Measurements from ENCODE around the gene HUNK.

DNA sequence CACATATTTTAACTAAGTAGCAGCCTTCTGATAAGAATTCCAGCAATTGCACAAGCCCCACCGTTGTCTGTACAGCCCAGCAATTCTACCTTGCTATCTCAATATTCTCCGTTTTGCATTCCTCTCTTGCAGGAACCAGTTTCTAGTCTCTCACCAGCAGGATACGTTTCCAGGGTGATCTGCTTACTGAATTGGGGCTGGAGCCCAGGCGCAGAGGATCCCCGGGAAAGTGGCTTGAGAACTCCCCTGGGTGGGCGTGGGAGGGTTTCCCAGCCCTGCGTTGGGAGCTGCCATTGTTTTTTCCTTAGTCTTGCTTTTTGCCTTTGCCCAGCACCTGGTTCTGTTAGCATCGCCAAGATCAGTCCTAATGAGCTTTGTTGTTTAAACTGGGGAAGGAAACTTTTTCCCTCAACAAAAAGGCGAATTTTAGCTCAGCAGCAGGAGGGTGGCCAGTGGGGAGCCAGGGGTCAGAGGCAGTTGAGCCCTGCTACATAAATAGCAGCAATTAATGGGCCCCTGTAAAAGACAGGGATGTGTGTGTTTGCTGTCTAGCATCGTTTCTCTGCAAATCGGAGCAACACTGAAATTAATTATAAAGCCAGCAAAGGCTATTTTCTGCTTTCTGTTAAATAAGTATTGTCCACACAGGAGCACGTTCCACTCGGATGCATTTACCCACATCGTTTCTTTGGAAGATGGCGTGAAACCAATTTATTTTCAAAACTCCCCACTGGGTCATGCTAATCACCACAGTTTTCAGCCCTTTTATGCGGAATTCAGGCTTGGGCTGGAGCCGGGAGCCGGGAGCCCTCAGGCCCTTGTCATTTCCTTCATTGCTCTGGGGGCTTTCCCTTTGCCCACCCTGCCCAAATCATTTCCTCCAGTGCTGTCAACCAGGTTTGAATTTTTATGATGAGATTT, 36.6 kb downstream of the HUNK start:
- TF ChIP-seq, protein P1, sequence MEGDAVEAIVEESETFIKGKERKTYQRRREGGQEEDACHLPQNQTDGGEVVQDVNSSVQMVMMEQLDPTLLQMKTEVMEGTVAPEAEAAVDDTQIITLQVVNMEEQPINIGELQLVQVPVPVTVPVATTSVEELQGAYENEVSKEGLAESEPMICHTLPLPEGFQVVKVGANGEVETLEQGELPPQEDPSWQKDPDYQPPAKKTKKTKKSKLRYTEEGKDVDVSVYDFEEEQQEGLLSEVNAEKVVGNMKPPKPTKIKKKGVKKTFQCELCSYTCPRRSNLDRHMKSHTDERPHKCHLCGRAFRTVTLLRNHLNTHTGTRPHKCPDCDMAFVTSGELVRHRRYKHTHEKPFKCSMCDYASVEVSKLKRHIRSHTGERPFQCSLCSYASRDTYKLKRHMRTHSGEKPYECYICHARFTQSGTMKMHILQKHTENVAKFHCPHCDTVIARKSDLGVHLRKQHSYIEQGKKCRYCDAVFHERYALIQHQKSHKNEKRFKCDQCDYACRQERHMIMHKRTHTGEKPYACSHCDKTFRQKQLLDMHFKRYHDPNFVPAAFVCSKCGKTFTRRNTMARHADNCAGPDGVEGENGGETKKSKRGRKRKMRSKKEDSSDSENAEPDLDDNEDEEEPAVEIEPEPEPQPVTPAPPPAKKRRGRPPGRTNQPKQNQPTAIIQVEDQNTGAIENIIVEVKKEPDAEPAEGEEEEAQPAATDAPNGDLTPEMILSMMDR (IDR thresholded peaks at IDR 0.05) = no peak
- TF ChIP-seq GRHL2 (CRISPR knock-in tag; IDR thresholded peaks at IDR 0.05; ENCODE audit: insufficient replicate concordance, severe bottlenecking) (no peak), ELF4 (CRISPR knock-in tag; IDR thresholded peaks at IDR 0.05; ENCODE audit: low read depth) (no peak), ZNF232 (CRISPR knock-in tag; IDR thresholded peaks at IDR 0.05) (no peak), ESRRA (CRISPR knock-in tag; IDR thresholded peaks at IDR 0.05; ENCODE audit: borderline replicate concordance) (no peak), RORB (CRISPR knock-in tag; IDR thresholded peaks at IDR 0.05) (no peak), TEAD4 (CRISPR knock-in tag; IDR thresholded peaks at IDR 0.05) (no peak), FOXP1 (CRISPR knock-in tag; IDR thresholded peaks at IDR 0.05; ENCODE audit: borderline replicate concordance) (no peak), JUN (CRISPR knock-in tag; IDR thresholded peaks at IDR 0.05) (no peak), GABPB1 (CRISPR knock-in tag; IDR thresholded peaks at IDR 0.05) (no peak)
- TF ChIP-seq, protein P2, sequence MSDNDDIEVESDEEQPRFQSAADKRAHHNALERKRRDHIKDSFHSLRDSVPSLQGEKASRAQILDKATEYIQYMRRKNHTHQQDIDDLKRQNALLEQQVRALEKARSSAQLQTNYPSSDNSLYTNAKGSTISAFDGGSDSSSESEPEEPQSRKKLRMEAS (CRISPR knock-in tag; IDR thresholded peaks at IDR 0.05) = no peak
- TF ChIP-seq, protein P3, sequence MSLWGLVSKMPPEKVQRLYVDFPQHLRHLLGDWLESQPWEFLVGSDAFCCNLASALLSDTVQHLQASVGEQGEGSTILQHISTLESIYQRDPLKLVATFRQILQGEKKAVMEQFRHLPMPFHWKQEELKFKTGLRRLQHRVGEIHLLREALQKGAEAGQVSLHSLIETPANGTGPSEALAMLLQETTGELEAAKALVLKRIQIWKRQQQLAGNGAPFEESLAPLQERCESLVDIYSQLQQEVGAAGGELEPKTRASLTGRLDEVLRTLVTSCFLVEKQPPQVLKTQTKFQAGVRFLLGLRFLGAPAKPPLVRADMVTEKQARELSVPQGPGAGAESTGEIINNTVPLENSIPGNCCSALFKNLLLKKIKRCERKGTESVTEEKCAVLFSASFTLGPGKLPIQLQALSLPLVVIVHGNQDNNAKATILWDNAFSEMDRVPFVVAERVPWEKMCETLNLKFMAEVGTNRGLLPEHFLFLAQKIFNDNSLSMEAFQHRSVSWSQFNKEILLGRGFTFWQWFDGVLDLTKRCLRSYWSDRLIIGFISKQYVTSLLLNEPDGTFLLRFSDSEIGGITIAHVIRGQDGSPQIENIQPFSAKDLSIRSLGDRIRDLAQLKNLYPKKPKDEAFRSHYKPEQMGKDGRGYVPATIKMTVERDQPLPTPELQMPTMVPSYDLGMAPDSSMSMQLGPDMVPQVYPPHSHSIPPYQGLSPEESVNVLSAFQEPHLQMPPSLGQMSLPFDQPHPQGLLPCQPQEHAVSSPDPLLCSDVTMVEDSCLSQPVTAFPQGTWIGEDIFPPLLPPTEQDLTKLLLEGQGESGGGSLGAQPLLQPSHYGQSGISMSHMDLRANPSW (CRISPR knock-in tag; conservative IDR thresholded peaks at IDR 0.05; ENCODE audit: low read depth) = no peak
- TF ChIP-seq, protein P4, sequence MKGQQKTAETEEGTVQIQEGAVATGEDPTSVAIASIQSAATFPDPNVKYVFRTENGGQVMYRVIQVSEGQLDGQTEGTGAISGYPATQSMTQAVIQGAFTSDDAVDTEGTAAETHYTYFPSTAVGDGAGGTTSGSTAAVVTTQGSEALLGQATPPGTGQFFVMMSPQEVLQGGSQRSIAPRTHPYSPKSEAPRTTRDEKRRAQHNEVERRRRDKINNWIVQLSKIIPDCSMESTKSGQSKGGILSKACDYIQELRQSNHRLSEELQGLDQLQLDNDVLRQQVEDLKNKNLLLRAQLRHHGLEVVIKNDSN (CRISPR knock-in tag; IDR thresholded peaks at IDR 0.05) = no peak
- TF ChIP-seq, protein P5, sequence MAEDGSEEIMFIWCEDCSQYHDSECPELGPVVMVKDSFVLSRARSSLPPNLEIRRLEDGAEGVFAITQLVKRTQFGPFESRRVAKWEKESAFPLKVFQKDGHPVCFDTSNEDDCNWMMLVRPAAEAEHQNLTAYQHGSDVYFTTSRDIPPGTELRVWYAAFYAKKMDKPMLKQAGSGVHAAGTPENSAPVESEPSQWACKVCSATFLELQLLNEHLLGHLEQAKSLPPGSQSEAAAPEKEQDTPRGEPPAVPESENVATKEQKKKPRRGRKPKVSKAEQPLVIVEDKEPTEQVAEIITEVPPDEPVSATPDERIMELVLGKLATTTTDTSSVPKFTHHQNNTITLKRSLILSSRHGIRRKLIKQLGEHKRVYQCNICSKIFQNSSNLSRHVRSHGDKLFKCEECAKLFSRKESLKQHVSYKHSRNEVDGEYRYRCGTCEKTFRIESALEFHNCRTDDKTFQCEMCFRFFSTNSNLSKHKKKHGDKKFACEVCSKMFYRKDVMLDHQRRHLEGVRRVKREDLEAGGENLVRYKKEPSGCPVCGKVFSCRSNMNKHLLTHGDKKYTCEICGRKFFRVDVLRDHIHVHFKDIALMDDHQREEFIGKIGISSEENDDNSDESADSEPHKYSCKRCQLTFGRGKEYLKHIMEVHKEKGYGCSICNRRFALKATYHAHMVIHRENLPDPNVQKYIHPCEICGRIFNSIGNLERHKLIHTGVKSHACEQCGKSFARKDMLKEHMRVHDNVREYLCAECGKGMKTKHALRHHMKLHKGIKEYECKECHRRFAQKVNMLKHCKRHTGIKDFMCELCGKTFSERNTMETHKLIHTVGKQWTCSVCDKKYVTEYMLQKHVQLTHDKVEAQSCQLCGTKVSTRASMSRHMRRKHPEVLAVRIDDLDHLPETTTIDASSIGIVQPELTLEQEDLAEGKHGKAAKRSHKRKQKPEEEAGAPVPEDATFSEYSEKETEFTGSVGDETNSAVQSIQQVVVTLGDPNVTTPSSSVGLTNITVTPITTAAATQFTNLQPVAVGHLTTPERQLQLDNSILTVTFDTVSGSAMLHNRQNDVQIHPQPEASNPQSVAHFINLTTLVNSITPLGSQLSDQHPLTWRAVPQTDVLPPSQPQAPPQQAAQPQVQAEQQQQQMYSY (CRISPR knock-in tag; IDR thresholded peaks at IDR 0.05) = no peak
